Hippocampal formation (tissue), 2 donors: ENCODE results near the gene IGF2R.

Experiments
- DNase-seq, 2 donors: peaks; one replicate each; lab custom pipeline; 2025; lab: John Stamatoyannopoulos, UW

IGF2R gene

GRCh38 chr6:160028487-160029275 is 59.8 kb downstream of the IGF2R start:
- DNase-seq: no peak

GRCh38 chr6:160029525-160029924 is 60.6 kb downstream of the IGF2R start:
- no peak for DNase-seq

GRCh38 chr6:160030103-160030502 is 61.2 kb downstream of the IGF2R start:
- peak; percentile 12 to 56 for DNase-seq

- no peak for DNase-seq
Observed at GRCh38 chr6:160031442-160031841, 62.6 kb downstream of the IGF2R start.

- no peak for DNase-seq
Observed at GRCh38 chr6:160031871-160032270, 63.0 kb downstream of the IGF2R start.

GRCh38 chr6:160032538-160032937 is 63.7 kb downstream of the IGF2R start:
- DNase-seq: no peak

GRCh38 chr6:160034036-160034930 is 65.4 kb downstream of the IGF2R start:
- no peak for DNase-seq

DNA sequence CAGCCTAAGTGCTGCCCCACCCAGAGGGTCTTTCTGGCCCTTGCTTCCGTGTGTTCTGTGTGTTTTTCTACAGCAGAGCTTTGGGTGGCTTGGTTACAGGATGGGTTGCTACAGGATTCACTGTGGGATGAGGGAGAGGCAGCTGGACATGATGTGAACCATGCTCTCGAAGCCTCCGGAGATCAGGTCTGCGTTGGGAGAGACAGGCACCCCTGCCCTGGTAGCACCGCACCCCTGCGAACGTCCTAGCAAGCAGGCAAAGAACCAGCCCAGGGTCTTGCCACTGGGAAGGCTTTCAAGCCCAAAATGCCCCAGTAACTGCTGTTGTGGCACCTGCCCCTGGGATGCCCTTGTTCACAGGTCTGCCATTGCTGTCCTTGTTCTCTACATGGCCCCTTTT is 66.4 kb downstream of the IGF2R start:
- no peak for DNase-seq

DNA sequence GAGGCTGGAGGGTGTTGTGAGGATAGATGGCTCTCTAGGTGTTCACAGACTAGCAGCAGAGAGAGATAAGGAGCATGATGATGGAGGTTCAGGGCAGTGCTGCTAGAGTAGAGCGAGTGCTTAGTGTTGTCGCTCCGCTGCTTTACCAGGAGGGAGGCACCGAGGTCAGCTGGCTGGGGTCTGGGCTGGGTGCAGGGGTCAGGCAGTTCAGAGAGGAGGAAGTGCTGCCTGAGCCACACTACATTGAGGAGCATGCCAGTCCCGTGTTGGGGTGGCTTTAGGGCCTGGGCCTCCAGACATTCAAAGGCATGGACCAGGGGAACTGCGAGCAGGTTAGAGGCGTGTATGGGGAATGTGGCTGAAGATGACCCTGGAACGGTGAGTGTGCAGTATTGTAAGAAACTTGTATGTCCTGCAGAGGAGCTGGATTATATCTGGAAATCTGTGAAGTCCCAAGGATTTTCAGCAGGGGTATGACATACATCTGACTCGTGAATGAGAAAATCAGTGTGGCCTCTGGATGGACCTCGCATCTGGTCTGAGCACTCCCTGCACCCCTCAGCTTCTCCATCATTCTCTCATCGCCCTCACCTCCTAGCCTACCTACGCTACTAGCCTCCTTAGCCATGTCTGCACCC is 66.9 kb downstream of the IGF2R start:
- no peak for DNase-seq

DNA sequence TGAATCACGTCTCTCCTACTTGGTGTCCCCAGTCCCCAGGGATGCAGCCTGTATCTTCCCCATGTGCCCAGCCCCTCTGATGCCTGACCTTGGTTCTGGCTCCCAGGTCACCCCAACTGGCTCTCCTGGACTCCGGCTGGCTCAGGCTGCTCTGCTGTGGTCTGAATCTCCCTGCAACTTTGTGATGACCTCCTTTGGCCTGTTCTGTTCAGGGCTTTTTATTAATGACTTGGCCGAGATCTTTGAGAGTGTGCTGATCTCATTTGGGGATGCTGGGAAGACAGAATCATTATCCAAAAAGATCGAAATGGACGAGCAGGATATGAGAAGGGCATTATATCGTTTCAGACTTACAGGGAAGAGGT is 67.4 kb downstream of the IGF2R start:
- DNase-seq: no peak

DNA sequence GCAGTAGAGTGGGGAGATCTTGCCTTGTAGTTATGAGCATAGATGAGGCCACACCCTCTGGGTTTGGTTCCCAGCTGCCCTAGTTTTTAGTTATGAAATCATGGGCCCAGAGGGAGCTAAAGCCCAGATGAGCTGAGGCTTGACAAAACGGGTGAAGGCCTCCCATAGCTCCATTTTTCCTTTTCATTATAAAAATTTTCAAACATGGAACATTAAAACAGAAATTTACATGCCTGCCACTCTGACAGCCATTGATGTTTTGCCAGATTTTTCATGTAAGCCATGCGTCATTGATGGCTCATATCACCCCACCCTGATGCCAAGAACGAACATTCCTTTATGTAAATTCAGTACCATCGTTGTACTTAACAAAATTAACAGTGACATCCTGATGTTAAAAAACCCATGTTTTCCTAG is 67.9 kb downstream of the IGF2R start:
- DNase-seq: no peak

DNA sequence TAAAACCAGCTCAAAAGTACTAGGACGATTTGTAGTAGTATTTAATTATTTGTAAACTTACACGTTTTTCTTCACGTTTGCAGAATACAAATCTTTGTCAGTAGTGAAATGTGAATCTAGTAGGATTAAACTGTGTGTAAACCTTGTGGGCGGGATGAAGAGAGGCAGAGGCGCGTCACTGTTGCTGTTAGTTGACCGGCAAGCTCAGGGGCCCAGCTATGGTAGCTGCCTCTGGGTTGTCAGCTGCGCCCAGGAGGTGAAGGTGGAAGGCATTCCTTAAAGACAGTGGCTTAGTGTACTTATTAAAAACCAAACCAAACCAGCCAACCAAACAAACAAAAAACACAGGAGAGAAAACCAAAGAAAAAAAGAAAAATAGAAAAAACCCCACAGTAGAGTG is 69.6 kb downstream of the IGF2R start:
- DNase-seq: no peak

GRCh38 chr6:160039441-160039840 is 70.6 kb downstream of the IGF2R start:
- no peak for DNase-seq

- no peak for DNase-seq
Observed at GRCh38 chr6:160040055-160040454, 71.2 kb downstream of the IGF2R start.

DNA sequence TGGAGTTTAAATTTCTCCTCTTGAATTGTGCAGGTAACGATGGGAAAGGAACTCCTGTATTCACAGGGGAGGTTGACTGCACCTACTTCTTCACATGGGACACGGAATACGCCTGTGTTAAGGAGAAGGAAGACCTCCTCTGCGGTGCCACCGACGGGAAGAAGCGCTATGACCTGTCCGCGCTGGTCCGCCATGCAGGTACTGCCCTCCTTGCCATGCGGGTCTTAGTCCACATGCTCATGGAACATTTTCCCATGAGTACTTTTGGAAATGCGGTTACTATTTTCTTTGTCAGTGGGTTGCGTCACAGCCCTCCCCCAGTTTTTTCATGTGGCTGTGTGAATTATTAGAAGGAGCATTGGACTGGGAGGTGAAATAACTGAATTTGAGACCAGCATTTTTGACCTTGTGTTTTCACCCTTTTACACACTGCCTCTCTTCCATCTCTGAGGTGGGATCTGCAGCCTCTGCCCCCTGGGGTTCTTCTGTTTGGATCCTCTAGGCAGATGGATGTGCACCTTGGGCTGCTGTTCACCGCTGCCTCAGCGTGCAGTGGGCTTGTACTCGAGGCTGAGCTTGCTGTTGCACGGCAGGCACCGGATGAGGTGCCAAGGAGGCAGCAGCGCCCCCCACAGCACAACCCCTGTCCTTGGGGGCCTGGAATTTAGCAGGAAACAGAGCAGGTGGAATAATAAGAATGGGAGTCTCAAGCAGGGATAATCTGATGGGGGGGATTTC is 71.8 kb downstream of the IGF2R start:
- DNase-seq: no peak

GRCh38 chr6:160041608-160042007 is 72.7 kb downstream of the IGF2R start:
- DNase-seq: peak; percentile 6 to 59

DNA sequence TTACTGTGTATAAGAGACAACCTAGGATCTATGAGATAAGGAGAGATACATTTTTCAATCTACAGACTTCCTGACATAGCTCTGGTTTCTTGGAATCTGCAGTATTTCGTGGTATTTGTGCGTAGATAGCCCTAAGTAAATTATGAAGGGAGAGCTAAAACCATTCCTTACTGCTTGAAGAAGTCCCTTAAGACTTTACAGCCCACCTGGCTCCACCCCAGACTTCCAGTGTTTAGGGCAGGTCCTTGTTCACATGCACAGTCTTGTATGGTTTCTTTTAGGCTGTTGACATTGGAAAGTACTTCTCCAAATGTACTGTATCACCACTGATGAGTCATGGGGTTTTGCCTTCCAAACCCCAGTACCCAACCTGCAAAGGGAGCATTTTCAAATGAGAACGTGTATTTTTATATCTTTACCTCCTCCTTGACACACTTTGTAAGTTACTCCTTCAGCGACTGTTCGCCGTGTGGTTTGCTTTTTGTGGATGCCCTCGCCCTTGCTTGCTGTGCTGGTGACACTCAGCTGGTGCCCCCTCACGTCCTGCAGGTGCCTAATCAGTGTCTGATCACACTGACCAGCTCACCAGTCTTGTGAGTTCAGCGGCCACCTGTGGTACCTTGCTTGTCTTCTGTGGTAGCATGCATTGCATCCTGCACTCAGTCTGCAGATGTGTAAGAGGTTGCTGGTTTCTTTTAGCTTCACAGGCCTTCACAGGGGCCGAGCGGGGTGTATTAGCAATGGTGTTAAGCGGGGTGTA is 73.3 kb downstream of the IGF2R start:
- no peak for DNase-seq

DNA sequence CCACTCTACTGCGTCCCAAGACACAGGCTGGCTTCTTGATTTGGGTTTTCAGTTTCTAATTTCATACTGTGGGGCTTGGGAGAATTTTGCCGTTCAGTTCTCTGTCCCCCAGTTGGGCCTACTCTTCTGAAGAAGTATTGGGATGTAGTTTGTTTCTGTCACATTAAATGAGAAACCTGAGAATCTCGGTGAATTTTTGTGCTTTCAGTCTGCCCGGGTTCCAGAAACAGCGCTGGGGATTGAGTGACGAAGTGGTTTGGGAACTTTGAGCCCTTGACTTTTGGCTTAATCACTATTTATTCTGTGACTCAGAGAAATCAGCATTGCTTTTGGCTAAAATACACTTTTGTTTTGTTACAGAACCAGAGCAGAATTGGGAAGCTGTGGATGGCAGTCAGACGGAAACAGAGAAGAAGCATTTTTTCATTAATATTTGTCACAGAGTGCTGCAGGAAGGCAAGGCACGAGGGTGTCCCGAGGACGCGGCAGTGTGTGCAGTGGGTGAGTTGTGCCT is 74.0 kb downstream of the IGF2R start:
- no peak for DNase-seq

DNA sequence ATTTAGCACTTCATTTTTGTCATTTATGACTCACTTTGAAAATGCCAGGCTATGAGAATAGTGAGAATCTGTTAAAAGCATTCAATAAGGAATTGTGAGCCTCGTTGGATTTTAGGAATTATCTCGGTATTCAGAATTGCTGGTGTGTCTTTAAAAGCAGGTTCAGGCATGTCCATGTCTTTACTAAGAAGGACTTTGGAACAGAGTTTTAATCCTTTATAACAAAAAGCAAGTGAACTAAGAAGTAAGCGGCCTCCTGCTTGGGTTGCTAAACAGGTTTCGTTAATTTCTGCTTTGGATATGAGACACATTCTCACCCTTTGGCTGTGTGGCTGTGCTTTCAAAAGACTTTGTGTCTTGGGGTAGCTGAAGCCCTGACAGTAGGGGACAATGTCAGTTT is 74.9 kb downstream of the IGF2R start:
- DNase-seq: no peak

DNA sequence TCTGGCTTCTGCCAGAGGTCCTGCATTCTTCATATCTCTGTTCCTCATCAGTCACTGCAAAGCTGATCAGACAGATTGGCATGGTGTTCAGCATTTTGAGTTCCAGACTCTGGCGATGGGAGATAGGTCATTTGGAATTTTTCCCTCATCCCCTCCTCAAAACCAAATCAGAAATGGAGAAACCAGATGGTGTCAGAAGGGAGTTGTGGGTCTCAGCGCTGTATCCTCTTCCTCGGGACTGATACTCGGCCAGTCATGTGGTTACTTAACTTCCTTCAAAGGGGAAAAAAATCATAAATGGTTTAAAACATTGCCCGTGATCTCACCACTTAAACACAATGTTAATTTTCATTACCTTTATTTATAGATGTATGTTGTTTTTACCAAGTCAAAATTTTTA is 75.8 kb downstream of the IGF2R start:
- DNase-seq: no peak

GRCh38 chr6:160048471-160048870 is 79.6 kb downstream of the IGF2R start:
- DNase-seq: no peak
